ENCODE measurements around the gene BOD1.
A peak's percentile ranks its signal among the peaks of the same experiment; 100 is the strongest.

BOD1 gene

DNA sequence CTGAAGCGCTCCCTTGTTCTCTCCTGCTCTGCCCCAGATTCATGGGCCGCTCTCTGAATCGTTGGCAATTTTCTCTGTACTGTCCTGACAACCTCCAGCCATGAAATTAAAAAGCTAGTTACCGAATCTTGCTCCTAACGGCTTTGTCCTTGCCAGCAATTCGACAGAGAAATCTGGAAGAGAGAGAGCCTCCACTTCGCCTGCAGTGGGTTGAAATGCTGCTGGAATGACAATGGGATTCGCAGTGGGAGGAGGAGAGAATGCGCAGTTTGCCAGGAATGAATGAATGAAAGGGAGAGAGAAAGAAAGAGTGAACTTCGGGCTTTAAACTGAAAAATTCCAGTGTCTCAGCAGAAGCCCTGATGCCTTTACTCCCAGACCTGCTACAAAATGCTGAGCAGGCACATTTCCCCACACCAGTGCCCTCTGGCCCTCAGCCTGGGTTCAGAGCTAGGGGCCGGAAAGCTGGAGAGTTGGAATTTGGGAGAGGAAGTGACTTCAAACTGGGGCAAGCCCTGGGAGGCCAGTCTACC is 11.5 kb upstream of the BOD1 start:
- Mint-ChIP-seq H3K36me3 (no peaks in the 10 kb centered on the region), H3K9me3 (ENCODE audit: low read depth) (no peaks in the 10 kb centered on the region), H3K27me3 (peaks cover 10% of the 10 kb centered on the region), H3K4me1 (ENCODE audit: low read depth) (no peaks in the 10 kb centered on the region), H3K27ac (no peak overlapping the region), H3K4me3 (no peak overlapping the region)

DNA sequence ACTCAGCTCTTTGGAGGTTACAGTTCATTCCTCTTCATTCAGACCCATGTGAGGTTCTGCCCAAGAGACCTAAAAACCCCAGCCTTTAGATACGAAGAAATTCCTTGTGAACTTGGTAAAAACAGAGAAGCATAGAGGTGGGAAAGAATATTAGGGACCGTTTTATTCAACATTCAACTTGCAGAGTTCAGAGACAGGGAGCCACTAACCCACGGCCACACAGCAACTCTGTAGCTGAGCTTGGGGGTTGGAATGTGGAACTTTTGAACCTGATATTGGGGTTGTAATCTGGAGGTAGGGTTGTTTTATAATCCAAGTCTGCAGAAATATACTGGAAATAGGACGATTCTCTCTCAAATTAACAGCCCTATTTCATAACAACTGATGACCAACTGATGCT is 10.8 kb upstream of the BOD1 start:
- Mint-ChIP-seq H3K27me3 (peaks cover 8% of the 10 kb centered on the region), H3K27ac (no peak overlapping the region), H3K9me3 (ENCODE audit: low read depth) (no peaks in the 10 kb centered on the region), H3K4me1 (ENCODE audit: low read depth) (no peaks in the 10 kb centered on the region), H3K4me3 (no peak overlapping the region), H3K36me3 (no peaks in the 10 kb centered on the region)

GRCh38 chr5:173626505-173626820 is 10.0 kb upstream of the BOD1 start:
- H3K27ac Mint-ChIP-seq, result no peak overlapping the region
- H3K36me3 Mint-ChIP-seq, result no peaks in the 10 kb centered on the region
- H3K4me1 Mint-ChIP-seq (ENCODE audit: low read depth), result no peaks in the 10 kb centered on the region
- peaks cover 4% of the 10 kb centered on the region for H3K27me3 Mint-ChIP-seq
- H3K9me3 Mint-ChIP-seq (ENCODE audit: low read depth), result no peaks in the 10 kb centered on the region
- no peak overlapping the region for H3K4me3 Mint-ChIP-seq

GRCh38 chr5:173625673-173626504 is 9.4 kb upstream of the BOD1 start:
- Mint-ChIP-seq H3K27me3 (peaks cover 4% of the 10 kb centered on the region), H3K9me3 (ENCODE audit: low read depth) (no peaks in the 10 kb centered on the region), H3K4me1 (ENCODE audit: low read depth) (no peaks in the 10 kb centered on the region), H3K36me3 (no peaks in the 10 kb centered on the region), H3K4me3 (no peak overlapping the region), H3K27ac (no peak overlapping the region)

DNA sequence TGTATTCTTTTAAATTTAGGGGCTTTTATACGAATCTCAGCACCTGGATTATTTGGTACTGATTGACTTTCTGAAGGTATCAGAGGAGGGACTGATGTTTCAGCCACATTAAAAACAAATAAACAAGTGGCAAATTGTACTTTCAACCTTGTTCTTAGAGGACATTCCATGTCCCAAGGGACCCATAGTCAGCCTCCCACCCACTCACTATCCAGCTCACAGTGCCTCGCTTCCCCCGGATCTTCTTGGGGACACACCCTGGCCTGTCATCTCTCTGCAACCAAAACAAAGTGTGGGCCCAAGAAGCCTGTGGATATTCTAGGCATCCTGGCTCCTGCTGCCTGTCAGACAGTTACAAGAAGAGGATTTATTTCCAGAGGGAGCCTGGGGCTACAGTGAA is 8.8 kb upstream of the BOD1 start:
- H3K27me3 Mint-ChIP-seq, result peaks cover 4% of the 10 kb centered on the region
- H3K4me3 Mint-ChIP-seq, result no peak overlapping the region
- H3K36me3 Mint-ChIP-seq, result no peaks in the 10 kb centered on the region
- no peaks in the 10 kb centered on the region for H3K9me3 Mint-ChIP-seq (ENCODE audit: low read depth)
- H3K27ac Mint-ChIP-seq, result no peak overlapping the region
- no peaks in the 10 kb centered on the region for H3K4me1 Mint-ChIP-seq (ENCODE audit: low read depth)

GRCh38 chr5:173624282-173624681 is 7.8 kb upstream of the BOD1 start:
- Mint-ChIP-seq H3K4me3 (no peak overlapping the region), H3K36me3 (no peaks in the 10 kb centered on the region), H3K27me3 (peaks cover 2% of the 10 kb centered on the region), H3K4me1 (ENCODE audit: low read depth) (no peaks in the 10 kb centered on the region), H3K9me3 (ENCODE audit: low read depth) (no peaks in the 10 kb centered on the region), H3K27ac (no peak overlapping the region)

DNA sequence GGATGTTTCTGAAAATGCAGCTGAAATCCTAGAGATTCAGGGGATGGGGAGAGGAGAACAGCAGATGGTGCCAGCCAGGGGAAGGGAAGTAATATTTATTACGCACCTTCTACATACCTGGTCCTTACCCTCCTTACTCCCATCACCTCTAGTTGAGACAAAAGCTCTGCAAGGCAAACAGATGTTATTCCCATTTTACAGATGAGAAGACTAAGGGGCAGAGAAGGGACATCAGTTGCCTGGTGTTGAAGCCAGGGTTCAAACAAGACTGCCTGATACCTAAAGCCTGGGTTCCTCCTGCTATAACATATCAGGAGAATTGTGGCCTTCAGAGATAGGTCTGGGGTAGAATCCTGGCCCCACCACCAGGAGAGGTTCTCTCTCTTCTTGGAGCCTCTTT is 7.3 kb upstream of the BOD1 start:
- Mint-ChIP-seq H3K4me1 (ENCODE audit: low read depth) (peaks cover 4% of the 10 kb centered on the region), H3K27ac (no peak overlapping the region), H3K9me3 (ENCODE audit: low read depth) (no peaks in the 10 kb centered on the region), H3K27me3 (no peaks in the 10 kb centered on the region), H3K4me3 (no peak overlapping the region), H3K36me3 (no peaks in the 10 kb centered on the region)

DNA sequence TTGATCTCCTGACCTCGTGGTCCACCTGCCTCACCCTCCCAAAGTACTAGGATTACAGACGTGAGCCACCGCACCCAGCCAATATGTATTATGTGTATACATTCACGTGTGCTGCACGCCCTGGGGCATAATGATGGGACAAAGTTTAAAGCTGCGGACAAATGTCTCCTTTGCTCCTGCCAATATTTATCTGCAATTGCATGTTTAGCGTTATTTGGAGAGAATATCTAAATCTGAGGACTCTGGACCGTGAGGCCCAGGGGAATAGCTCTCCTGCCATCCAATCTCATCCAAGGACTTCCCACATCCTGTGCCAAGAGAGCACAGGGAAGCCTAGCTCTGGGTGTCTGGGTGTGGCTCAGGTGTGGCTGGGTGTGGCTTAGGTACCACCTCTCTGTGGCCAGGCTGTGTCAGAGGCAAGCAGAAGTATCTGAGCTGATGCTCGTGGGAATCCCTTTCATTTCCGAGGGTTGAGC is 6.9 kb upstream of the BOD1 start:
- H3K9me3 Mint-ChIP-seq (ENCODE audit: low read depth), result no peaks in the 10 kb centered on the region
- no peaks in the 10 kb centered on the region for H3K36me3 Mint-ChIP-seq
- no peak overlapping the region for H3K4me3 Mint-ChIP-seq
- H3K27me3 Mint-ChIP-seq, result no peaks in the 10 kb centered on the region
- H3K27ac Mint-ChIP-seq, result no peak overlapping the region
- H3K4me1 Mint-ChIP-seq (ENCODE audit: low read depth), result peaks cover 5% of the 10 kb centered on the region

GRCh38 chr5:173622183-173623047 is 6.0 kb upstream of the BOD1 start:
- Mint-ChIP-seq H3K4me3 (no peak overlapping the region), H3K27me3 (no peaks in the 10 kb centered on the region), H3K27ac (no peak overlapping the region), H3K9me3 (ENCODE audit: low read depth) (no peaks in the 10 kb centered on the region), H3K4me1 (ENCODE audit: low read depth) (peaks cover 5% of the 10 kb centered on the region), H3K36me3 (no peaks in the 10 kb centered on the region)

DNA sequence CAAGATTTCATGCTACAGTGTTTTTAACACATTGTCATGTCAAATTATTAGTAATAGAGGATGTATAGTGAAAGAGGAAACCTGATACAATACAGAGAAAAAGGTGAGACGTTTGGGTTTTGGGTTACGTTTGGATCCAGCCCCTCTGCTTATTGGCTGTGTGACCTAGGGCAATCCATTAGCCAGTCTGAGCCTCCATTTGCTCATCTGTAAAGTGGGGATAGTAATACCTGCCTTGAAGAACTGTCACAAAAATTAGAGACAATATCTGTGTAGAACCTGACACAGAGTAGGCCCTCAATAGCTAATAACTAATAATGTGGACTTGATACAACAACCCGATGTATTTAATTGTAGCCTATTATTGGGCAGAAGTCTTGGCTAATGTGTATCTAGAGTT is 4.3 kb upstream of the BOD1 start:
- Mint-ChIP-seq H3K4me1 (ENCODE audit: low read depth) (peaks cover 12% of the 10 kb centered on the region), H3K4me3 (no peak overlapping the region), H3K27me3 (no peaks in the 10 kb centered on the region), H3K27ac (no peak overlapping the region), H3K9me3 (ENCODE audit: low read depth) (no peaks in the 10 kb centered on the region), H3K36me3 (no peaks in the 10 kb centered on the region)

GRCh38 chr5:173618927-173619519 is 2.6 kb upstream of the BOD1 start:
- H3K27me3 Mint-ChIP-seq, result no peaks in the 10 kb centered on the region
- no peak overlapping the region for H3K27ac Mint-ChIP-seq
- no peaks in the 10 kb centered on the region for H3K9me3 Mint-ChIP-seq (ENCODE audit: low read depth)
- no peak overlapping the region for H3K4me3 Mint-ChIP-seq
- peaks cover 29% of the 10 kb centered on the region for H3K4me1 Mint-ChIP-seq (ENCODE audit: low read depth)
- H3K36me3 Mint-ChIP-seq, result no peaks in the 10 kb centered on the region

DNA sequence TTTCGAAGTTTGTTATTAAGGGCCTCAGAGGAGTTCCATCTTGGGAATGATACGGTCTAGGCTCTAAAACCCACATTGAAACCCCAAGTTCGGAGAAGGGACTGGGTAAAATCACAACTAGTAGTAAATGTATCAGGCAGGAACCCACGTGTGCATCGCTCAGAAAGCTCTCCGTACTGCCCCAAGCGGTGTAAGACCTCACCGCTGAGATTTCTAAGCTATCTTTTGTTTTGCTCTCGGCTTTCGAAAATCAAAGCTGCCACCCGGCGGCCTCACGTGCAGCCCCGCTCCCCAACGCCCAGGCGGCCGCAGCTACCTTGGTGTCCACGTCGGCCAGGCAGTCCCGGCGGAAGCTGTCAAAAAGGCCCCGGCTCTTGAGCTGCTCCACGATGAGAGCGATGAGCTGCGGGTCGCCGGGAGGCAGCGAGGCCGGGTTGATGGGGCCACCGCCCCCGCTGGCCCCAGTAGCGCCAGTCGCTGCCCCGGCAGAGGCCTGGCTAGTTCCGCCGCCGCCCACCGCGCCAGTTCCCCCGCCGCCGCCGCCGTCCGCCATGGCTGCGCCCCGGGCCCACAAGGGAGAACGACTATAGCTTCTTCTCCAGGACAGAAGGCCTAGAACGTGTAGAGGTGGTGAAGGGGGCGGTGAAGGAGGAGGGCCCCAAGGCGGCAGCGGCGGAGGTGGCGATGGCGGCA is 420 bp downstream of the BOD1 start:
- peak overlapping the region; percentile 84 for H3K27ac Mint-ChIP-seq
- H3K9me3 Mint-ChIP-seq (ENCODE audit: low read depth), result no peaks in the 10 kb centered on the region
- no peaks in the 10 kb centered on the region for H3K27me3 Mint-ChIP-seq
- H3K4me1 Mint-ChIP-seq (ENCODE audit: low read depth), result peaks cover 58% of the 10 kb centered on the region
- peaks cover 3% of the 10 kb centered on the region for H3K36me3 Mint-ChIP-seq
- peak overlapping the region; percentile 95 for H3K4me3 Mint-ChIP-seq

- Mint-ChIP-seq H3K9me3 (ENCODE audit: low read depth) (no peaks in the 10 kb centered on the region), H3K4me3 (peak overlapping the region; percentile 95), H3K4me1 (ENCODE audit: low read depth) (peaks cover 67% of the 10 kb centered on the region), H3K36me3 (peaks cover 3% of the 10 kb centered on the region), H3K27ac (peak overlapping the region; percentile 29), H3K27me3 (no peaks in the 10 kb centered on the region)
These were observed 1.9 kb downstream of the BOD1 start for GRCh38 chr5:173614591-173614990.

DNA sequence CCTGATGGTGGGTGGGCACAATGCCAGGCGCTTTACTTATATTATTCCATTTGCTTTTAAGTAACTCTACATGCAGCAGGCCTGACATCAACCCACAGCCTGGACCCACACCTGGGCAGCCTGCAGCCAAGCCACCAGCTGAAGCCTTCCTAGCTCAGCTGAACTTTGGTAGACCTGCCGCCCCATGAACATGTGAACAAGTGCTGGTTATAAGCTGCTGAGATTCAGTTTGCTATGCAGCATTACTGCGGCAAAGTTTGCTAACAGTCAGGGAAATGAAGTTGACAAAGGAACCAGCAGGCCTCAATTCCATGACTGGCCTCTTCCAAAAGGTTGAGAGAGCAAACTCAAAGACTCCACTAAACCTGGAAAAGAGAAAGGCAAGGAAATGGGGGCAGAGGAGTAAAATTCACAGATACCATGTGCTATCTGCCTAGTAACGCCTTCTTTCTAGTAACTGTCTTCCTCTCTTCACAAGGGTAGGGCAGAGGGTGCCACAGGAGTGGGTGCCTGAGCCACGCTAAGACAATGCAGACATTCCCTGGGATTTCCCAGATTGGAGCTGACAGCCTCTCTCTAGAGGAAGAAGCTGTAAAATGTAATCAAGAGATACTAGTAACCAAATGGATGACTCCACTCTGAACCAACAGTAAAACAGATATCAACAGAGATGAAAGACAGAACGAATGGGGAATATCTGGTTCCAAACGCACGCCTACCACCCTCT is 2.9 kb downstream of the BOD1 start:
- Mint-ChIP-seq H3K9me3 (ENCODE audit: low read depth) (no peaks in the 10 kb centered on the region), H3K4me3 (peak overlapping the region; percentile 95), H3K27ac (peak overlapping the region; percentile 28), H3K4me1 (ENCODE audit: low read depth) (peaks cover 65% of the 10 kb centered on the region), H3K27me3 (no peaks in the 10 kb centered on the region), H3K36me3 (peaks cover 5% of the 10 kb centered on the region)

Data from activated naive CD8-positive, alpha-beta T cell (primary cell).